HepG2 (cell line): ENCODE data around the gene CPLX3. TPM values are rescaled to one million over a fixed set of nuclear protein-coding genes. Genes with fewer than 3 reads are reported as not detected.
A peak's percentile ranks its signal among the peaks of the same experiment; 100 is the strongest.

ENCODE experiments used
- ATAC-seq: fragments of 200-7000 bp; cut with Tn5 transposase; 3 replicates; pipeline ENCODE4 v1.9.1; 2020; ENCODE audit warnings: mild to moderate bottlenecking, moderate library complexity
- BruUV-seq: library from RNA; stranded (reverse); fragments of 400-500 nt; replicated peaks from 2 replicates; lab custom pipeline; 2021; lab: Mats Ljungman, UMichigan
- CTCF ChIA-PET: fragments of 300-600 bp; formaldehyde crosslinking; extraction: SDS; loops from one replicate; lab custom pipeline; 2021; ENCODE audit warnings: low total read pairs, inconsistent platforms, low intra/inter-chr PET ratio; lab: Yijun Ruan, JAX
- POLR2A ChIA-PET: fragments of 350-600 bp; sonication (Branson Sonifier 250); formaldehyde crosslinking; loops from one replicate; lab custom pipeline; 2020; ENCODE audit warnings: antibody characterized with exemption, inconsistent platforms; lab: Yijun Ruan, JAX
- DNase-seq: peaks from one replicate; pipeline ENCODE4 v3.0.0-alpha.2; 2015; ENCODE audit warnings: low spot score
- FAIRE-seq: peaks from 3 replicates; lab custom pipeline; 2011; peaks lifted over from hg19 to GRCh38; lab: Jason Lieb, UNC
- H2AFZ ChIP-seq: one replicate; pipeline ENCODE4 v1.6.1; 2011; ENCODE audit warnings: low read length, inconsistent platforms
- H3K27ac ChIP-seq: fragments of 300-600 bp; 3 replicates; pipeline ENCODE4 v1.8.0; 2011; ENCODE audit warnings: mixed run types, mild to moderate bottlenecking, mixed read lengths, low read length, inconsistent platforms; ENCODE audit not compliant: insufficient read depth; ENCODE audit errors: extremely low read length
- H3K27me3 ChIP-seq, 2 experiments: fragments of 200-600 bp in 1 of 2; 2 replicates in 1 of 2; 3 replicates in 1 of 2; pipeline versions ENCODE4 v1.6.0 to v1.8.0; 2011; ENCODE audit warnings: low read length in 2 of 2, mild to moderate bottlenecking in 2 of 2, moderate library complexity in 2 of 2, inconsistent platforms in 1 of 2; ENCODE audit not compliant: insufficient read depth in 2 of 2, control insufficient read depth in 1 of 2
- H3K36me3 ChIP-seq, 2 experiments: fragments of 200-600 bp in 1 of 2; replicated peaks in 1 of 2; 2 replicates in 1 of 2; 3 replicates in 1 of 2; pipeline versions ENCODE4 v1.5.1 to v1.8.0; 2011; ENCODE audit warnings: low read length in 2 of 2, inconsistent platforms in 1 of 2; ENCODE audit not compliant: insufficient read depth in 2 of 2, control insufficient read depth in 1 of 2
- H3K4me1 ChIP-seq: 2 replicates; pipeline ENCODE4 v1.5.1; 2012; ENCODE audit warnings: low read length, inconsistent platforms; ENCODE audit not compliant: insufficient read depth
- H3K4me2 ChIP-seq: 2 replicates; pipeline ENCODE4 v1.6.0; 2011; ENCODE audit warnings: low read depth, low read length, inconsistent platforms
- H3K4me3 ChIP-seq, 3 experiments: fragments of 200-600 bp in 1 of 3; sonication (generic), shearing (Covaris generic) in 1 of 3; replicated peaks in 1 of 3; 2 replicates each; pipeline ENCODE4 v1.5.1; 2011 to 2016; ENCODE audit warnings: low read length in 3 of 3, inconsistent platforms in 2 of 3, low read depth in 2 of 3, mild to moderate bottlenecking in 2 of 3, control low read depth in 1 of 3, mixed read lengths in 1 of 3; ENCODE audit not compliant: insufficient read depth in 1 of 3
- H3K79me2 ChIP-seq: one replicate; pipeline ENCODE4 v1.6.1; 2011; ENCODE audit warnings: low read length, inconsistent platforms; ENCODE audit not compliant: insufficient read depth
- H3K9ac ChIP-seq: 2 replicates; pipeline ENCODE4 v1.6.0; 2011; ENCODE audit warnings: mild to moderate bottlenecking, low read depth, low read length, inconsistent platforms; ENCODE audit not compliant: insufficient read depth
- H3K9me3 ChIP-seq: 2 replicates; pipeline ENCODE4 v1.5.1; 2012; ENCODE audit warnings: mild to moderate bottlenecking, low read length
- H4K20me1 ChIP-seq: 2 replicates; pipeline ENCODE4 v1.6.0; 2011; ENCODE audit warnings: inconsistent platforms, mild to moderate bottlenecking, low read length, moderate library complexity; ENCODE audit not compliant: insufficient read depth
- ATAD3A ChIP-seq: sonication (generic); formaldehyde crosslinking; IDR thresholded peaks from 2 replicates; pipeline ENCODE4 v1.4.0; 2020; ENCODE audit warnings: missing genetic modification reagents
- CBX2 ChIP-seq, 2 experiments: fragments of 200-600 bp in 1 of 2; sonication (generic); formaldehyde crosslinking in 1 of 2; IDR thresholded peaks; 2 replicates each; pipeline versions ENCODE4 v1.7.0 to v1.8.1; 2018 to 2022; ENCODE audit warnings: low read depth in 2 of 2, low read length in 1 of 2, mild to moderate bottlenecking in 1 of 2, missing genetic modification reagents in 1 of 2
- DNMT1 ChIP-seq: sonication (generic); formaldehyde crosslinking; IDR thresholded peaks from 2 replicates; pipeline ENCODE4 v1.5.1; 2020; ENCODE audit warnings: mild to moderate bottlenecking, missing genetic modification reagents
- IRF9 ChIP-seq: sonication (generic); formaldehyde crosslinking; IDR thresholded peaks from 2 replicates; pipeline ENCODE4 v1.8.0; 2022; ENCODE audit warnings: missing genetic modification reagents, mild to moderate bottlenecking, borderline replicate concordance
- SIN3A ChIP-seq: IDR thresholded peaks from 2 replicates; pipeline ENCODE4 v1.6.1; 2011; ENCODE audit warnings: low read depth, mild to moderate bottlenecking, control low read depth, low read length, borderline replicate concordance
- ZBTB34 ChIP-seq: sonication (generic); formaldehyde crosslinking; IDR thresholded peaks from 2 replicates; pipeline ENCODE4 v1.8.0; 2022; ENCODE audit warnings: mild to moderate bottlenecking, missing genetic modification reagents
- ZNF292 ChIP-seq: sonication (generic); formaldehyde crosslinking; IDR thresholded peaks from 2 replicates; pipeline ENCODE4 v1.8.1; 2022; ENCODE audit warnings: mild to moderate bottlenecking, low read depth, missing genetic modification reagents, borderline replicate concordance
- ZNF790 ChIP-seq: sonication (generic); formaldehyde crosslinking; IDR thresholded peaks from 2 replicates; pipeline ENCODE4 v1.8.0; 2022; ENCODE audit warnings: missing genetic modification reagents, mild to moderate bottlenecking, borderline replicate concordance
- WGBS: methylation state at CpG from one replicate; pipeline ENCODE4 v1.1.6; 2017; ENCODE audit warnings: low lambda C conversion rate; 5-methylcytosine and 5-hydroxymethylcytosine counted together
- in situ Hi-C: cut with HindIII; loops from 2 replicates; pipeline ENCODE4 v1.10.0; 2017; ENCODE audit warnings: low pct_unique_long_range_greater_than_20kb; ENCODE audit not compliant: extremely low pct_ligation_motif_present
- intact Hi-C: fragments of 100-400 bp; cut with micrococcal nuclease; formaldehyde crosslinking; loops from one replicate; pipeline ENCODE4 v1.10.0; 2022; ENCODE audit not compliant: unreplicated experiment
- polyA plus RNA-seq, 8 experiments: library from polyadenylated mRNA; depleted of rRNA in 3 of 8; stranded (reverse) in 7 of 8; unstranded in 1 of 8; fragments of >200 nt; fragmentation: Illumina TruSeq in 4 of 8; extraction: Trizol in 4 of 8; gene quantifications; 2 replicates each; pipeline versions ENCODE4 v1.2.1 to v1.2.3, GENCODE V29; 2011 to 2016; ENCODE audit warnings: low read depth in 4 of 8, missing spikeins in 1 of 8, mixed read lengths in 1 of 8; ENCODE audit not compliant: insufficient read depth in 1 of 8
- total RNA-seq, 5 experiments: library from RNA; depleted of rRNA; stranded (reverse); fragments of >200 nt; fragmentation: Illumina TruSeq; extraction: Trizol; gene quantifications; 2 replicates each; pipeline ENCODE4 v1.2.3, GENCODE V29; 2016; ENCODE audit warnings: low read depth in 1 of 5

Gene CPLX3
- total and polyA plus RNA-seq, 2 of the 13 experiments (the other 11 are each of a cell fraction or from before 2014, with no cell fraction given), result not detected

DNA sequence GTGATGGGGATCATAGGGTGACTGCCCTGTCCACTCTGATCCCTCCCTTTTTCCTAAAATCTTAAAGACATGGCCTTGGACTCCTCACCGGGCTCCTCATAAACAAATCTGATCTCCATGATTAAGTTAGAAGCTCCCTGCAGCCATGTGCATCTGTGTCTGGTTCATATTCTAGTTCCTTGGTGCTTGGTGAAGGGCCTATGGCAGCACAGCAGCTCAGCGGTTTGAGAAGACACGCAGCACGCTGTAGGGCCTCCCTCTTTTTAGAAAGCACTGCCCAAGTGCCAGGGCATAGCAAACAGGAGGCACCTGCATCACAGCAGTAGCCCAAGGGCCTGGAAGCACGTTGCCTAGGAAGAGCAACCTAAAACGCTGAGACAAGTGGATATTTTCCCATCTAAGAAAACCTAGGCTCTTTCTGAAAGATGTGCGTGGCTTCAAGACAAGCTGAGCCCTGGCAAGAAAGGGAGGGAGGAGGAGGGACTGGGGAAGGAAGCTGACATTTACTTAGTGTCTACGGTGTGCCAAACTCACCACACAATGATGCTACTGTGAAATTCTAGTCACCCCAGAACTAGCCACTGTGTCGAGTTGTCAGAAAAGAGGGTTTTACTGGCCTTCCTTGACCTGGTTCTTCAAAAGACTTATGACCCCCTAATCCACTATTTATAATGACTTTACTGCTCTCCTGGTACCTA lies 31.4 kb downstream of the CPLX3 start:
- H3K4me1 ChIP-seq, result peaks cover 20% of the 10 kb centered on the region
- BruUV-seq, result TSS peak; percentile 20
- 0 out of 2 replicates have a peak, but pooled peaks cover 3% of the 10 kb centered on the region for H4K20me1 ChIP-seq
- H3K79me2 ChIP-seq, result peaks cover 12% of the 10 kb centered on the region
- in situ Hi-C loops (no loop called here), intact Hi-C loops (loop anchor here (2.0 kb wide), 1 partner anchor 15 kb away; the partner anchor contains the start of gene ULK3)
- no peaks in the 10 kb centered on the region for H3K9me3 ChIP-seq
- no peak for ATAC-seq
- H3K36me3 ChIP-seq, result peaks cover 7 to 18% of the 10 kb centered on the region in 2 experiments; a peak in 4 of 5 replicates
- no peak overlapping the region for H3K9ac ChIP-seq
- ChIA-PET CTCF (no interaction called here), POLR2A (interaction anchor here (1.0 to 1.1 kb wide), 2 partner anchors 12 to 15 kb away, joined by 3 to 4 read pairs; no protein-coding TSS in a partner anchor)
- H2AFZ ChIP-seq, result no peak overlapping the region
- FAIRE-seq, result no peak
- H3K4me2 ChIP-seq, result peak overlapping the region; percentile 14; the same call in 1 of the 2 replicates
- H3K4me3 ChIP-seq, result no peak overlapping the region
- 73% methylated on average over 7 of the region's 9 CpGs for WGBS
- no peak overlapping the region for H3K27ac ChIP-seq
- TF ChIP-seq ZNF292 (no peak), ATAD3A (CRISPR knock-in tag) (no peak), IRF9 (CRISPR knock-in tag) (no peak), CBX2 (IDR thresholded peaks at IDR 0.05; ENCODE audit: low read depth, low read length) (no peak), CBX2 (CRISPR knock-in tag; IDR thresholded peaks at IDR 0.05; ENCODE audit: low read depth) (no peak), ZNF790 (no peak), ZBTB34 (CRISPR knock-in tag) (0 out of 2 replicates have a peak, but pooled peaks have one; percentile 30), DNMT1 (CRISPR knock-in tag) (no peak), SIN3A (no peak)
- no peak for DNase-seq
- no peaks in the 10 kb centered on the region for H3K27me3 ChIP-seq
